ENCODE data around the gene TNFSF10.
"Not testable (repeated sequence)": the region's sequence is repeated elsewhere in the genome, so short reads cannot be mapped to it uniquely, and the experiment has no call there.

The TNFSF10 gene

DNA sequence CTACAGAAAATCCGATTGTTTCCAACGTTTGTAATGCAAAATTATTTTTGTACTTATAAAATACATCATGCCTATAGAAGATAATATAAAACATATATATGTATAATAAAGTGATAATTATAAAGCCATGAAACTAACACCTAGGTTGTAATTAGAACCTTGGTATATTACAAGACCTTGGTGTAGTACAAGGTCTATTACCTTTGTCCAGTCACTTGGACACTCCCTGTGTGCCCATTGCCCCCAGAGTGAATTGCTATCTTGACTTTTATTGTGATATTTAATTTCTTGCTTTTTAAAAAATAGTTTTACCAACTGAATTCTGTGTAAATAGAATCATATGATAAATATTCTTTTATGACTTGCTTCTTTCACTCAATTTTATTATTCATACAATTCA lies 20.7 kb upstream of the TNFSF10 start:
- no peak for DNase-seq

DNA sequence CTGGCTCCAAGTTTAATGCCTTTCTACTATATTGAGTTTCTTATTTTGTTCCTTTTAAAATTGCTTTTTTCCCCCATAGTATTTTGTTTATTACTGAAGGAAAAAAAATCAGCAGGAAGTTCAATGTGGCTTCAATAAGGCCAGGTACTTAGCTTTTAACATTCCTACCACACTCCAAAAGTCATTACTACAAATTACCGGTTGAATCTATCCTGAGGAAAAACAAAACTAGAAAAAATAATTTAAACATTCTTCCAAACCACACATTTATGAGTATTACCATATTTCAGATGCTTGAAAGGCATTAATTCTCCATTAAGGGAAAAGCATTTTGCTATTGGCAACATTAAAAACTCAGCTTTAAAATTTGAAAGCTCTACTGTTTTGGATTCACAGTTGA lies 20.2 kb upstream of the TNFSF10 start:
- no peak for DNase-seq

DNA sequence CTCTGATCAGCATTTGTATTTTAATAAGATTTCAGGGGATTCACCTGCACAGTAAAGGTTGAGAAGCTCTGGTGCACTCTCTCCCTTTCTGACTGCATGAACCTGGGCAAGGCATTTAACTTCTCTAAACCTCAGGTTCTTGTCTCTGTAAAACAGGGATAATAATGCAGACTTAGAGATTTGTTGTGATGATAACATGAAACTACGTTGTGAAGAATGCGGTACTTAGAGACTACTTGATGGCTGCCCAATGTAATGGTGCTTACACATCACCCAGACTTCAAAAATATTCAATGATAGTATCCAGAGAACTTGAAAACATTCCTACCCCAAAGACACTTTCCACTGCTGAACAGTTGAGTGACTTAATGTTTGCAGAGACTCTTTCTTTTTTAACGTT lies 19.8 kb upstream of the TNFSF10 start:
- DNase-seq: no peak

DNA sequence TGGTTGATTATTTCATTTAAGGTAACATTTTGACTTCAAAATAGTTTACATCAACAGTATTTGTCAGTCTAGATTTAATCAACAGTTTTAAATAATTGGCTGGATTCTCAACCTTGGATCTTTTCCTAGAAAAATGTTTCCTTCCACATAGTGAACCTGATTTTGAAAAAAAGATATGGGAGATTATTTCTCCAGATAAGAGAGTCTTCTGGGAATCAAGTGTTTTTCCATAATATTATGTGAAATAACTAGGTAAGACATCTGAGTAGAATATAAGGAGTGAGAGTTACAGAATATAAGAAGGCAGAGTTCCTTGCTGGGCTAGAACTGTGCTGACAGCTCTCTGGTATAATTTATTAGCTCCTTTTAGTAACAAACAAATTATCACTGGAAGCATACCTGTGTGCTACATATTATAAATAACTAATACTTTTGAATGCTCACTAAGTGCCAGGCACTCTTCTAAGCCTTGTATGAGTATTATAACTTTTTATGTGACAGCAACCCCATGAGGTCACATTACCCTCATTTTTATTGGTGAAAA lies 18.8 kb upstream of the TNFSF10 start:
- no peak for DNase-seq

DNA sequence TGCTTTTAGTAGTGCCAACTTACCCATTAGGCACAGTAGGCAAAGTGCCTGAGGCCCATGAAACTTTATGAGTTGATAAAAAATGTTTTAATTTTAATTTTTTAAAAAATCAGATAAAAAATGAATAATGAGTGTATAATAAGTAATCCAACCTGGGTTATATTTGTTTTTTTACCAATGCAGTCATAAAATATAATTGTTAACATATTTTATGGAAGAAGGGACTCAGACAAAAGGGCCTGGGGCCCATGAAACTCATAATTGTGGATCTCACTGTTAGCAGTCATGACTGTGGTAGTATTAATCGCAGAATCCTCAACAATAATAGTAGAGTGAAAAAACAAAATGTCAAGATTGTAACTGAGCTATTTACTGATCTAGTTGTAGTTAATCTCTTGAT lies 16.8 kb upstream of the TNFSF10 start:
- DNase-seq: no peak

DNA sequence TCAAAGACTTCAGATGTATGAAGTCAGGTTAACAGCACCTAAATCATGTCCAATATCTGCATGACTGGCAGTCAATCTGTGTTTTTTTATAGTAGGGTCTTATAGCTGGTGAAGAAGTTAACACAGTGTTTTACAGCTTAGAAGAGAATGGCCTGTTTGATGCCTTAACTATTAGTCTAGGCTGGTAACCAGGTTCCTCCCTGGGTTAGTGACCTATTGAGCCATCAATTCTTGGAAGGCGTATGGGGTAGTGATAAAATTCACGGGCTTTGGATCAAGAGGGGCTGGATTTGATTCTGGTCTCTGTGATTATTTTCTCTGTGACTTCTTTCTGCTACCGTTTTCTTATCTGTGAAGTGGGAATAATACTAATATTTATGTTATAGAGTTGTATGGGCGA lies 16.0 kb upstream of the TNFSF10 start:
- no peak for DNase-seq

DNA sequence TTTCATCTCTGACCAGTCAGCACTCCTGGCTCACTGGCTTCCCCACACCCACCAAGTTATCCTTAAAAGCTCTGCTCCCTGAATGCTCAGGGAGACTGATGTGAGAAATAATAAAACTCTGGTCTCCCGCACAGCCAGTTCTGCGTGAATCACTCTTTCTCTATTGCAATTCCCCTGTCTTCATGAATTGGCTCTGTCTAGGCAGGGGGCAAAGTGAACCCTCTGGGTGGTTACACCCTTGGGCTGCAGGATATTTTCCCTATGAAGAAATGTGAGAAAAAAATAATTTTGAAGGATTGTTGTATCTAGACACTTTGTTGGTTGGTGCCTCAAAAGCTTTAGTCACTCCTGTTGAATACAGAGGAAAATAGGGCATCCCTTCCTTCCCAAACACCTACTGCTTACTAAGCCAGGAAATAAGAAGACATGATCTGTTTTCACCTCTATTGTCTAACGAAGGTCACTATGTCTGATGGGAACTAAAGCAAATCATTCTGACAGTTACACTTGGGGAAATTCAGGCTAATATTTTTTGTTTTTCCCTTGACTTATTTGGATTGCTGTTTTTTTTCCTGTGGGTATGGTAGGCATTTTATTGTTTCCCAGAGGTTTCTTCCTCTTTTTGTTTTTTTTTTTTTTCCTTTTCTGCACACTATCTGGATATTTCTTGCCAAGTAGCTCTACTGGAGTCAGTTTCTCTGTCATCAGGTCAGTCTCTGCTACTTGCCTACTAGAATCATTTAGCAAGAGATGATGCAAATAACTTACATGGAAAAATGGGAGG lies 15.3 kb upstream of the TNFSF10 start:
- DNase-seq: no peak

DNA sequence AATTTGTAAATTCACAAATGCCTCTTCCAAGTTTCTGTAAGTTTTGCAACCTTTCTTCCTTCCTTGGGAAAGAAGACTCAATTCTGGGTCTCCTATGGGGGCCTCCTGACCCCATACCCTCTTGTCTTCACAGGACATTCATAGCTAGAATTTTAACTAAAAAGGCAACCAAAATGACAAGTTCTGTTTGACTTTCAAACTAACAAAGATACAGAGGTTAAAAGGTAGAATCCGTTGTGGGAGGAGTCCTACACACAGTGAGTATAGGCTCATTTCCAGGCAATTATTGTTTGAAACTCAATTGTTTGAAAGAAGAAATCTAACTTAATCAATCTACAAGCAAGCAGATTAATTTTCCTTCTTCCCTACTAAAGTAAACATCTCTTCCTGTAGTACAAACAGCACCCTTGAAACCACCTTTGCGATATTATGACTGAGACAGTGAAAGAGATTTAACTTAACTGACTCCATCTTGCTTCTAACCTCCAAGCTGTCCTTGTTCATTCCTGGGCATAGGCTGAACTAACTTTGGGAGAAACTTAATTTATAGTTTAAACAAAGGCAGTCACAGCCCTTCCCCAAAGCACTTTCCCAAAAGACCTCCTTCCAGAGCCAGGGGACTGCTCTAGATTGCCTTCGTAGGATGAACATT lies 14.4 kb upstream of the TNFSF10 start:
- no peak for DNase-seq

DNA sequence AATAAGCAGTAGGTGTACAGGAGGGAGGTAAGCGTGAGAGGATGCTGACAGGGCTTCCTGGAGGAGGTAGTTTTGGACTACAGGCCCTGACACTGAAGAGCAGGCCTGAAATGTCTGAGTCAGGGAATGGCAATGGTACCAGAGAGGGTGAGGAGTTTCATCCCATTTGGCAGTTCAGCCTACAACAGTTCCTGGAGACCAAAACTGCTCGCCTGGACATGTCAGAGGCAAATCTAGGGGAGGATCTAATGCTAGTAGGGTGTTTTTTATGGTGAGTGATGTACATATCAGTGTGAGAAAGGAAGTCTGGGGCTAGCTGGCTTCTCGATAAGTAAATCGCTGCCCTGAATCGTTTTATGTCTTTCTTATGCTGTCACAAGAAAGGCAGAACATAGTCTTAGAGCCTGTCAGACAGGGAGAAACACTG lies 13.8 kb upstream of the TNFSF10 start:
- no peak for DNase-seq

DNA sequence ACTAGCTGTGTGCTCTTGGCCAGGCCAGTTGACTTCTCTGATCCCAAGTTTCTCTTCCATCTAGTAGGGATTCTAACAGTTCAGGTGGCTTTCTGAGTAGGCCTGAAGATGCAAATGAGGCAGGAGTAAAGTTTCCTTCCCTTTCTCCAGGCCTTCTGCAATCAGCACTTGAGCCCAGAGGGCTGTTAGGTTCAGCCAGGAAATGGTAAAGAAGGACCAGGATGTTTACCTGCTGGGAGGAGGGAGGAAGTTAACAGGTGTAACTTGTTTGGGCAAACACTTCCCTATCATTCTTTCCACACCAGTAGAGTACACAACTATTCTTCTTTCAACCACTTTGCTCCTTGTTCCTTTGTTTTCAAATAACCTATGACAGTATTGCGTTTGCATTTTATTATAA lies 13.3 kb upstream of the TNFSF10 start:
- no peak for DNase-seq

DNA sequence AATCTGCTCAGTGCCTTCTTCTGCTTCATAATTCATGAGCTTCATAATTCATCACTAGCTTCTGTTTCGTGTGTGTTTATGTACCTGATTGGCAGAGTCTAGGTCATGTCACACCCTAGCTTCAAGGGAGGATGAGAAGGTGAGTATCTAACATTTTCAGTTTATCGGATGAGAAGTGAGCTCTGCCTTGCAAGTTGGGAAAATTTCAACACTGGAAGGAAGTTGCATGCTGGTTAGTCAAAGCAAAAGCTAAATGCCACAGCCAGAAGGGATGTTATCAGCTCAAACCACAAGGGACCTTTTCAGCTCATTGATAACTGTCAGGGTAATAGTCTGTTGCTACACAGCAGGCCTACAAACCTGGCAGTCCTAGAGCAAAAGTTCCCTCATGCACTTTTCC lies 7.3 kb upstream of the TNFSF10 start:
- no peak for DNase-seq

DNA sequence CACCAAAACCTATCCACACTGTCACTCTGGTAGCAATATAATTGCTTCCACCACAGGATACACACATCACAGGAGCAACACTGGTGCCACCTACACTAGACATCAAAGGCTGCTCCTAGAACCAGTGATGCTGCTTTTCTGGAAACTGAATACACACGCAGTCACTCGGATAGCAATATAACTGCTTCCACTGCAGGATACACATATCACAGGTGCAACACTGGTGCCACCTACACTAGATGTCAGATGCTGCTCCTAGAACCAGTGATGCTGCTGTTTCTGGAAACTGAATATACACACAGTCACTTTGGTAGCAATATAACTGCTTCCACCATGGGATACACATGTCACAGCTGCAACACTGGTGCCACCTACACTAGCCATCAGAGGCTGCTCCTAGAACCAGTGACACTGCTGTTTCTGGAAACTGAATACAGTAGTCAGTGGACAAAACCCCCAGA lies 6.9 kb upstream of the TNFSF10 start:
- no peak for DNase-seq

DNA sequence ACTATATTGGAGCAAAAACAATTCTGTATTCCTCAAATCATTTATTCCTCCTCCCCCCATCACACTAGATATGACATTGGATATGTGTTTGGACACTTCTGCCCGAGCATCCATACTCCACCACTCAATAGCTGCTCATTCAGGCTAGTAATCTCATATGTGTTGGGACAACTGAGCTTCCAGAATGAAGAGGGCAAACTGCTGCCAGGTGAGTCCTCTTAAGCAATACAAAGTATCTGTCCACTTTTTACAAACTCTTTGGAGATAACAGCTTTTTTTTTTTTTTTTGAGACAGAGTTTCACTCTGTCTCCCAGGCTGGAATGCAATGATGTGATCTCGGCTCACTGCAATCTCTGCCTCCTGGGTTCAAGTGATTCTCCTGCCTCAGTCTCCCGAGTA lies 5.4 kb upstream of the TNFSF10 start:
- no peak for DNase-seq

DNA sequence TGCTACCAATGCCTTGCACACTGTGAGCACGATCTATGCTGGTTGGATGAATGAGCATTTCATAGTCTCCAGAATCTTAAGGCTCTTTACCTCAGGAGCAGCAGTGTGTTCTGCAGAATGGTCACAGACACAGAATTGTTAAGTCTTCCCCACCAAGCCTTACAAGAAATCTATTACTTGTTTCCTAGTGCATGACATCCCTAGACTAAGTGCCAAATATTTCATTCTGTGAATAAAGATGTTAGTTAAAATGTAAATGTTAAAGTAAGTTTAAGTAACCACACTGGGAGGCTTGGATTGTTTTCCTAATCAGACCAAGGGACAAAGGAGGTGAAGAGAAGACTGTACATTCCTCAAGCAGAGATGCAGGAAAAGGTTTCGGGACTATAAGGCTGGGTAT lies 4.1 kb upstream of the TNFSF10 start:
- DNase-seq: no peak

DNA sequence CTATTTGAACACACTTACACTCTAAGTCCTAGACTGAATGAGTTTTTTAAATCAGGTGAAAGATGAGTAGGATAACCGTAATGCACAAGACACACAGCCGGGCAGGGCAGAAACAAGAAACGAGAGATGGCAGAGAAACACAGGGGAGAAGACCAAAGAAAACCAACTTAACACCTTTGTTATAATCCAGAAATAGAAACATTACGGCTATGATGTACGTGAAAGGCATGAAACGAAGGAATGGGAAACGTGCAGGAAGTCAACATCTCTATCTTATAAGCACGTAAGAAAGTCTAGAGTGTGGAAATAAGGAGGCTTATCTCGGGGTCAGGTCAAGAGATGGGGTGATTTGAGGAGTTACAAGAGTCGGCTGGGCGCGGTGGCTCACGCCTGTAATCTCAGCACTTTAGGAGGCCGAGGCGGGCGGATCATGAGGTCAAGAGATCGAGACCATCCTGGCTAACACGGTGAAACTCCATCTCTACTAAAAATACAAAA lies 1.9 kb upstream of the TNFSF10 start:
- DNase-seq: no peak

DNA sequence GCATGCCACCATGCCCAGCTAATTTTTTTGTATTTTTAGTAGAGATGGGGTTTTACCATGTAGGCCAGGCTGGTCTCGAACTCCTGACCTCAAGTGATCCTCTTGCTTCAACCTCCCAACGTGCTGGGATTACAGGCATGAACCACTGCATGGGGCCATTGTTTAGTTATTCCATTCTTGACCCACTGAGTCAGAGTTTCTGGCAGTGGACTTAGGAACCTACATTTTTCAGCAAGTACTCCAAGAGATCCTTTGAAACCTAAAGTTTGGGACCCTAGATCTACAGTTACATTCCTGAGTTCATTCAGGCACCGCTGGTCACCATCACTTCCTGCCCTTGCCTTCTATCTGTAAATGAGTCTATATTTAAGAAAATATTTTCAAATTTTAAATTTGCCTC lies 1.4 kb upstream of the TNFSF10 start:
- DNase-seq: no peak

DNA sequence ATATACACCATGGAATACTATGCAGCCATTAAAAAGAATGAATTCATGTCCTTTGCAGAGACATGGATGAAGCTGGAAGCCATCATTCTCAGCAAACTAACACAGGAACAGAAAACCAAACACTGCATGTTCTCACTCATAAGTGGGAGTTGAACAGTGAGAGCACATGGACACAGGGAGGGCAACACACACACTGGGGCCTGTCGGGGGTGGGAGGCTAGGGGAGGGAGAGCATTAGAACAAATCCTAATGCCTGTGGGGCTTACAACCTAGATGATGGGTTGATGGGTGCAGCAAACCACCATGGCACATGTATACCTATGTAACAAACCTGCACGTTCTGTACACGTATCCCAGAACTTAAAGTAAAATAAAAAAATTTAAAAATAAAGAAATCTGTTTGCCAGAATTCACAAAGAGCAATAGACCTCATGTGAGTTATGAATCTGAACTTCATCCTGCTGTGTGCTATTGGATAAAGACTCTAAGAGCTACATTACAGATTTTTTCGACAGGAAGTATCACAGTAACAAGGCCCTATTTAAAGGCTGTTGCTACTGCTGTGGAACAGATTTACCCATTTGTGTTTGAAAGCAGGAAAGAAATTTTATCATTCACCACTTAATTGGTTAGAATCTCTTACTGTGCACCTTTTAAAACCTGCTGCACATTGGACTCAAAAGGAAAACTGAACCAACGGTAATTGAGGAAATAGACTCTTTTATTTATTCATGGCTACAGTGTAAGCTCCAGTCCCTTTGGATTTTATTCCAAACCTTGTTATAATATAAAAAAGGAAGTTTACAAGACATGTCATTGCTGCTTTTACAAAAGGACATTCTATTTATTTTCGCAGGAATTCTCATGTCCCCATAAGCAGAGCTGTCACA lies 1.1 kb downstream of the TNFSF10 start:
- not testable (repeated sequence) for DNase-seq

DNA sequence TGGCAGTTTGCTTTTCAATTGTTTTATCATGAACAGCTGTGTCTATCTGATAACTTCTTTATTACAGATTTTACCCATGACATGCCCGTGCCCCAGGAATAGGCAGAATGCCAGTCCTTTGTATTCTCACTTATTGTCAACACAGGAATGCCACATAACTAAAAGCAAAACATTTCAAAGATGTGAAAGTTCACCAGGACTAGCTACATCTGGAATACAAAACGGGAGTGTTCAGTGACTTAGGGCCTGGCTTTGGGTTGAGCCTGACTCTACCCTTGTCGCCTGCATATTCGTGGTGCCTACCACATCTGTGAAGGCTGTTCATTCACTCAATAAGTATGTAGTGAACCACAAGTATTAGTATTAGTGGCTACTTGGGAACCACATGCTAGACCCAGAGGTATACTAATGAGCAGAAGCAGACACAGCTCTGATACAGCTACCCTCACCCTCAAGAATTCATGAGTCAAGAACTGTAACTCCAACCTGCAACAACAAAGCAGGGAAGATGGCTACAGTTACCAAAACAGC lies 2.9 kb downstream of the TNFSF10 start:
- no peak for DNase-seq

DNA sequence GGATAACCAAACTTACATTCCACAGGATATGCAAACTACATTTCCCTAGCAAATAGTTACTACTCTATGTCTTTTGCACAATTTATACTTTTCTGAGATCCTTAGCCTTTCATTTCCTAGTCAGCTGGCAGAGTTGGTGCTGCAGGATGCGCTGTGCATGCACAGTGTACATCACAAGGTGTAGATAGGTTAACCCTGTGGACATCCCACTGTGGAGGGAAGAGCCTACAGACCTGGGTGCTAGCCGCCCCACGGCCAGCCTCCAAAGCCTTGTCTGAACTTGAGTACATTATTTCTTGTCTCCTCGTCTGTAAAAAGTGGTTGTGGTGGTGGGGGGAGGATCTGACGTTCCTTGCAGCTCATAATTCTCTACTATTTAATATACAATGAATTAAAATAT lies 3.5 kb downstream of the TNFSF10 start:
- DNase-seq: no peak

DNA sequence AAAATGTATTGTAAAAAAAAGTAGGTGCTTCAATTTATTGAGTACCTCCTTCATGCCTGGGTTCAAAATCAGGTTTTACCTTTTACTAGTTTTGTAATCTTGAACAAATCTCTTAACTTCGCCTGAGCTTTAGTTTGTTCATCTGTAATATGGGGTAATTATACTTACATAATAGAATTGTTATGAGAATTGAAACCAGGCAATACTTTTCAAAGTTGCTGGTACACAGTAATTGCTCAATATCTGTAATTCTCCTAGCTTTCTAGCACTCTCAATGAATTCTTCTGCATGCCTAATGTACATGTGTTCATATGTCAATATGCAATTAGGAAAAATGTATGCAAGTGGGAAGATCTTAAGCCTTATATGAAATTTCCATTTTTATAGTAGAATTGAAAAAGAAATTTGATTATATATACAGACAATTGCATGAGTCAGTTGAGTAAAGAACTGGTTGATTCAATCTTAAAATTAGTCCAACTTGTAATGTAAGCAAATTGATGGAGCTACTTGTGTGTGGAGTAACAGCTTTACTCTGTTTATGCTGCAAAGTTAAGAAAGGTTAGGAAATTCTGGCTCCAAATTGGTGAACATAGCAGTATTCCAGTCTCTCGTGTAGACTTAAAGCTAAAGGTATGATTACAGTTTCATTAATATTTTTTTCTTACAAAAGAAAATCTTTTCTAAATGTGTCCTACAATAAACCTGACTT lies 4.1 kb downstream of the TNFSF10 start:
- DNase-seq: no peak

DNA sequence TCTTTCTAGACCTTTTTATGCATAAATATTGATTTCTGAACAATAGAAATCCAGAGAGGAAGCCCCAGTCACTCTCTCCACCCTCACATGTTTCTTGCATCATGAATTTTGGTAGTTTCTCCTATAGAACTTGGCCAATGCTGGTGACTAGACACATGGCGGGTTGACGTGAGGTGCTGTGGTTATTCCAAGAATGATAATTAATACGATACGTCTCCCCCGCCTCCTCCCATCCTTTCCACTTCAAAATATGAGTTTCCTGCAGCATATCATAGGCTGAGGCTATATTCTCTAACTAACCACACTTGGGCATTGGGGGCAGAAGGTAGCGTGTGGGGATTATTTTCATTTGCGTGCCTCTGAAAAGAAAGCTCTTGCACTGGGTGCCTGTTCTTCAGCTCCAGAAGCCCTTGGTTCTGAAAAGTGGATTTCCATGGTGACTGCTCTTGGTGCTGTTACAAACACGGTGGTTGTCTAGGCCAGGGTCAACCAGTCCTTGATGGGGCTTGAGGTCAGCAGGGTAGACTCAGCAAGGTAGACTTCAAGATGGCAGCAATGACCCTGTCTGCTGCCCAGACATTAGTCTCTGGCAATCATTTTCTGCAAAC lies 5.3 kb downstream of the TNFSF10 start:
- DNase-seq: no peak
